Mesendoderm (in vitro differentiated cells): Measurements from ENCODE around the gene S1PR3.

Experiments used
- DNase-seq: peaks from one replicate; pipeline ENCODE4 v3.0.0; 2013
- H2AK5ac ChIP-seq: 2 replicates; pipeline ENCODE4 v1.6.1; 2013; ENCODE audit warnings: low read length, inconsistent platforms
- H2BK120ac ChIP-seq: 2 replicates; pipeline ENCODE4 v1.6.1; 2013; ENCODE audit warnings: low read depth, mild to moderate bottlenecking, low read length, moderate library complexity, mixed read lengths
- H2BK15ac ChIP-seq: replicated peaks from 2 replicates; pipeline ENCODE4 v1.6.1; 2013; ENCODE audit warnings: low read depth, mild to moderate bottlenecking, moderate library complexity
- H2BK5ac ChIP-seq: 2 replicates; pipeline ENCODE4 v1.6.1; 2013; ENCODE audit warnings: low read length, inconsistent platforms
- H3K18ac ChIP-seq: 2 replicates; pipeline ENCODE4 v1.6.1; 2013; ENCODE audit warnings: mild to moderate bottlenecking, low read length, mixed read lengths
- H3K23ac ChIP-seq: one replicate; pipeline ENCODE4 v1.6.1; 2013; ENCODE audit warnings: low read length
- H3K27ac ChIP-seq: 2 replicates; pipeline ENCODE4 v1.5.1; 2013; ENCODE audit warnings: low read depth, mild to moderate bottlenecking, inconsistent platforms, low read length, moderate library complexity
- H3K27me3 ChIP-seq: 2 replicates; pipeline ENCODE4 v1.6.1; 2013; ENCODE audit warnings: low read length, control low read depth, mild to moderate bottlenecking, inconsistent platforms; ENCODE audit not compliant: insufficient read depth, poor library complexity
- H3K36me3 ChIP-seq: 2 replicates; pipeline ENCODE4 v1.6.1; 2013; ENCODE audit warnings: low read length, inconsistent platforms; ENCODE audit not compliant: control insufficient read depth, insufficient read depth
- H3K4ac ChIP-seq: one replicate; pipeline ENCODE4 v1.6.1; 2013; ENCODE audit warnings: low read depth, mild to moderate bottlenecking, low read length, moderate library complexity
- H3K4me1 ChIP-seq: 2 replicates; pipeline ENCODE4 v1.6.1; 2013; ENCODE audit warnings: low read depth, low read length, inconsistent platforms; ENCODE audit not compliant: control insufficient read depth
- H3K4me2 ChIP-seq: 2 replicates; pipeline ENCODE4 v1.6.1; 2013; ENCODE audit warnings: low read length
- H3K4me3 ChIP-seq: 2 replicates; pipeline ENCODE4 v1.5.1; 2013; ENCODE audit warnings: mild to moderate bottlenecking, low read length
- H3K56ac ChIP-seq: one replicate; pipeline ENCODE4 v1.6.1; 2013; ENCODE audit warnings: low read length
- H3K79me1 ChIP-seq: 2 replicates; pipeline ENCODE4 v1.6.1; 2013; ENCODE audit warnings: low read length, inconsistent platforms
- H3K79me2 ChIP-seq: 2 replicates; pipeline ENCODE4 v1.6.1; 2013; ENCODE audit warnings: mild to moderate bottlenecking, low read length; ENCODE audit not compliant: control insufficient read depth, insufficient read depth
- H3K9ac ChIP-seq: 2 replicates; pipeline ENCODE4 v1.6.1; 2013; ENCODE audit warnings: low read length, inconsistent platforms
- H4K5ac ChIP-seq: one replicate; pipeline ENCODE4 v1.6.1; 2013; ENCODE audit warnings: low read length
- H4K8ac ChIP-seq: one replicate; pipeline ENCODE4 v1.6.1; 2013; ENCODE audit warnings: low read depth, mild to moderate bottlenecking, control low read depth, low read length, moderate library complexity
- WGBS: extraction: QIAGEN DNeasy Blood & Tissue Kit; methylation state at CpG from one replicate; pipeline ENCODE4 v1.1.7; 2013; ENCODE audit warnings: low lambda C conversion rate, missing lambda C conversion rate; ENCODE audit not compliant: insufficient coverage; ENCODE audit errors: extremely low coverage; 5-methylcytosine and 5-hydroxymethylcytosine counted together

S1PR3 gene

GRCh38 chr9:89046832-89047231 is 55.6 kb downstream of the S1PR3 start:
- Histone ChIP-seq H3K4me2 (no peak overlapping the region), H3K79me1 (no peaks in the 10 kb centered on the region), H3K4ac (no peak overlapping the region), H3K4me3 (no peak overlapping the region), H3K27ac (no peak overlapping the region), H3K23ac (no peak overlapping the region), H3K36me3 (no peaks in the 10 kb centered on the region), H4K5ac (no peak overlapping the region), H2BK5ac (no peak overlapping the region), H2BK15ac (no peak overlapping the region), H3K18ac (no peak overlapping the region), H3K4me1 (no peaks in the 10 kb centered on the region), H4K8ac (no peak overlapping the region), H3K56ac (no peak overlapping the region), H2AK5ac (no peak overlapping the region), H3K79me2 (no peaks in the 10 kb centered on the region), H3K27me3 (no peaks in the 10 kb centered on the region), H2BK120ac (no peak overlapping the region), H3K9ac (no peak overlapping the region)
- no peak for DNase-seq
- whole genome bisulfite sequencing: no CpG with 5 or more reads among the region's 2 CpGs

GRCh38 chr9:89047667-89048066 is 56.4 kb downstream of the S1PR3 start:
- Histone ChIP-seq H3K56ac (no peak overlapping the region), H3K27ac (no peak overlapping the region), H3K4ac (no peak overlapping the region), H3K4me3 (no peak overlapping the region), H3K18ac (no peak overlapping the region), H3K36me3 (no peaks in the 10 kb centered on the region), H3K79me1 (no peaks in the 10 kb centered on the region), H2BK5ac (no peak overlapping the region), H4K8ac (no peak overlapping the region), H3K9ac (no peak overlapping the region), H3K23ac (no peak overlapping the region), H4K5ac (no peak overlapping the region), H2BK15ac (no peak overlapping the region), H3K79me2 (no peaks in the 10 kb centered on the region), H2AK5ac (no peak overlapping the region), H3K27me3 (no peaks in the 10 kb centered on the region), H3K4me2 (no peak overlapping the region), H2BK120ac (no peak overlapping the region), H3K4me1 (no peaks in the 10 kb centered on the region)
- WGBS: no CpG with 5 or more reads among the region's 4 CpGs
- no peak for DNase-seq

GRCh38 chr9:89048616-89049015 is 57.3 kb downstream of the S1PR3 start:
- no CpG with 5 or more reads among the region's 11 CpGs for WGBS
- no peak overlapping the region for H4K5ac ChIP-seq
- H2BK15ac ChIP-seq: no peak overlapping the region
- peak; percentile 33 for DNase-seq
- H3K4me2 ChIP-seq: no peak overlapping the region
- no peak overlapping the region for H3K18ac ChIP-seq
- no peak overlapping the region for H2AK5ac ChIP-seq
- H3K23ac ChIP-seq: no peak overlapping the region
- no peak overlapping the region for H4K8ac ChIP-seq
- no peak overlapping the region for H3K4ac ChIP-seq
- H3K79me1 ChIP-seq: no peaks in the 10 kb centered on the region
- no peak overlapping the region for H3K27ac ChIP-seq
- no peak overlapping the region for H2BK120ac ChIP-seq
- no peaks in the 10 kb centered on the region for H3K36me3 ChIP-seq
- H3K56ac ChIP-seq: no peak overlapping the region
- no peaks in the 10 kb centered on the region for H3K79me2 ChIP-seq
- no peak overlapping the region for H2BK5ac ChIP-seq
- H3K9ac ChIP-seq: no peak overlapping the region
- no peak overlapping the region for H3K4me3 ChIP-seq
- no peaks in the 10 kb centered on the region for H3K4me1 ChIP-seq
- no peaks in the 10 kb centered on the region for H3K27me3 ChIP-seq

GRCh38 chr9:89049646-89050045 is 58.4 kb downstream of the S1PR3 start:
- Histone ChIP-seq H3K79me1 (no peaks in the 10 kb centered on the region), H3K56ac (no peak overlapping the region), H3K79me2 (no peaks in the 10 kb centered on the region), H3K9ac (no peak overlapping the region), H2BK5ac (no peak overlapping the region), H3K4ac (no peak overlapping the region), H4K5ac (no peak overlapping the region), H3K4me1 (no peaks in the 10 kb centered on the region), H3K18ac (no peak overlapping the region), H3K27ac (no peak overlapping the region), H3K23ac (no peak overlapping the region), H2BK15ac (no peak overlapping the region), H3K4me3 (no peak overlapping the region), H3K27me3 (no peaks in the 10 kb centered on the region), H2BK120ac (no peak overlapping the region), H2AK5ac (no peak overlapping the region), H4K8ac (no peak overlapping the region), H3K36me3 (no peaks in the 10 kb centered on the region), H3K4me2 (no peak overlapping the region)
- DNase-seq: no peak
- WGBS: no CpG with 5 or more reads among the region's 8 CpGs

GRCh38 chr9:89051421-89052025 is 60.3 kb downstream of the S1PR3 start:
- no CpG with 5 or more reads among the region's 12 CpGs for WGBS
- Histone ChIP-seq H2AK5ac (no peak overlapping the region), H4K8ac (no peak overlapping the region), H3K9ac (no peak overlapping the region), H3K4ac (no peak overlapping the region), H3K79me2 (no peaks in the 10 kb centered on the region), H3K18ac (no peak overlapping the region), H3K79me1 (no peaks in the 10 kb centered on the region), H2BK5ac (no peak overlapping the region), H3K56ac (no peak overlapping the region), H3K36me3 (no peaks in the 10 kb centered on the region), H4K5ac (no peak overlapping the region), H3K27ac (no peak overlapping the region), H3K4me2 (no peak overlapping the region), H2BK15ac (no peak overlapping the region), H3K23ac (no peak overlapping the region), H3K27me3 (no peaks in the 10 kb centered on the region), H3K4me1 (no peaks in the 10 kb centered on the region), H2BK120ac (no peak overlapping the region), H3K4me3 (no peak overlapping the region)
- no peak for DNase-seq

- Histone ChIP-seq H3K56ac (no peak overlapping the region), H3K79me2 (no peaks in the 10 kb centered on the region), H3K36me3 (no peaks in the 10 kb centered on the region), H3K4ac (no peak overlapping the region), H4K8ac (no peak overlapping the region), H3K27me3 (no peaks in the 10 kb centered on the region), H2BK5ac (no peak overlapping the region), H3K27ac (no peak overlapping the region), H4K5ac (no peak overlapping the region), H3K23ac (no peak overlapping the region), H2AK5ac (no peak overlapping the region), H3K4me2 (no peak overlapping the region), H2BK120ac (no peak overlapping the region), H3K9ac (no peak overlapping the region), H2BK15ac (no peak overlapping the region), H3K79me1 (no peaks in the 10 kb centered on the region), H3K4me1 (no peaks in the 10 kb centered on the region), H3K4me3 (no peak overlapping the region), H3K18ac (no peak overlapping the region)
- no peak for DNase-seq
- no CpG with 5 or more reads among the region's 6 CpGs for WGBS
These were observed 61.3 kb downstream of the S1PR3 start for GRCh38 chr9:89052470-89053097.
